Large intestine (tissue), 3 donors: Measurements from ENCODE around the gene CDAN1. TPM values are rescaled to one million over a fixed set of nuclear protein-coding genes. Genes with fewer than 3 reads are reported as not detected.

Experiments
- DNase-seq, 2 donors: peaks; one replicate each; pipeline versions ENCODE4 v3.0.0 to v3.0.0-alpha.2; 2013
- H3K27ac ChIP-seq: one replicate; pipeline ENCODE4 v1.5.1; 2013; ENCODE audit warnings: low read length
- H3K27me3 ChIP-seq: 2 replicates; pipeline ENCODE4 v1.6.1; 2013; ENCODE audit warnings: low read length; ENCODE audit not compliant: control insufficient read depth, insufficient read depth
- H3K36me3 ChIP-seq: 2 replicates; pipeline ENCODE4 v1.6.1; 2013; ENCODE audit warnings: low read length; ENCODE audit not compliant: control insufficient read depth, insufficient read depth
- H3K4me1 ChIP-seq: one replicate; pipeline ENCODE4 v1.6.1; 2013; ENCODE audit warnings: low read length; ENCODE audit not compliant: control insufficient read depth, insufficient read depth
- H3K4me3 ChIP-seq: one replicate; pipeline ENCODE4 v1.5.1; 2013; ENCODE audit warnings: low read length
- H3K9me3 ChIP-seq: one replicate; pipeline ENCODE4 v1.6.1; 2013; ENCODE audit warnings: mild to moderate bottlenecking, low read depth, low read length, moderate library complexity; ENCODE audit not compliant: control insufficient read depth
- WGBS: methylation state at CpG from one replicate; pipeline ENCODE4 v1.1.5; 2013; ENCODE audit warnings: low lambda C conversion rate; ENCODE audit not compliant: insufficient coverage; 5-methylcytosine and 5-hydroxymethylcytosine counted together
- polyA plus RNA-seq: library from polyadenylated mRNA; unstranded; fragments of 120-200 nt; gene quantifications from one replicate; pipeline ENCODE4 v1.2.1, GENCODE V29; 2013

The CDAN1 gene
- polyA plus RNA-seq, 1 donor, result 18.0 TPM

DNA sequence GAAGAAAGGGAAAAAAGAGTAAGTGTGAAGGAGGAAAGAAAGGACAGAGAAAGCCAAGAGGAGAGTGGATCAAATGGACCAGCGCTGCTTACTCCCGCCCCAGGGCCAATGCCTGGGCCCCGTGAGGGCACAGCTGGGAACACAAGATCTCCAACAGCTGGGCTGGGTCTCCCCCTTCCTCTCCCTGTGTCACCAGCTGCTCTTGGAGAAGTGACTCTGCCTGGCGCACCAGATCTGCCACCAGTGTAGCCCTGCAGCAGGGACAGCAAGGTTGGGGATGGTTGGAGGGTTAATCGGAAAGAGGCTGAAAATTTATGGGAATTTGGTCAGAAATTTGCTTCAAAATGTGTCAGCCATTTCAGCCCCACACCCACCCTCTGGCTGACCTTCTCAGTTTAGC lies 8.4 kb downstream of the CDAN1 start:
- Histone ChIP-seq H3K27me3 (no peaks in the 10 kb centered on the region), H3K4me3 (no peak overlapping the region), H3K9me3 (no peaks in the 10 kb centered on the region), H3K36me3 (peaks cover 93% of the 10 kb centered on the region), H3K27ac (no peak overlapping the region), H3K4me1 (no peaks in the 10 kb centered on the region)
- WGBS, result no CpG with 5 or more reads among the region's 5 CpGs
- no peak for DNase-seq

DNA sequence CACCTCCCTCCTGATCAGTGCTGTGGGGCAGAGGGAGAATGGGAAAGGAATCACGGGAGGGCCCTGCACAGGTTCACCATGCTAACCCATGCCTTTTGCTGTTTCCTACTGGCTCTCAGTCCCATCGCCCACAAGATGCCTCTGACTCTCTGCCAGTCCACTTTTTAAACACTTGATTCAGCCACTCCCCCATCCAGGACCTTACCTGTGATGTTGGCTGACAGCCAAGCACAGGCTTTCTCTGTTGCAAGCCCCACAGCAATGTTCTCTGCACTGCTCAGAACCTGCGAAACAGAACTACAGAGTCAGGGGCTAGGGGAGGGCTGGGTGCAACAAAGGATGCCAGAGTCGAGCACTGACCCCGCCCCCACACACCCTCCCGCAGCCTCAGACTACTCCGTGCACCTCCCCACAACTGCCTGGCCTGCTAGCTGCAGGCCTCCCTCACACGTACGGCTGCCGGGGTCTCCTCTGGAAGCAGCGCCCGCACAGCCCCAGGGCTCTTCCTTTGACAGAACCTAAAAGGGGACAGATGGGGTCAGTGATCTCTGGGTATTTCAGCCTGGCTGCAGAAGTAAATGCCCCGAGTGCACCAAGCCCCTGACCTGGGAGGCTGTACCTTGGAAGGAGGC lies 9.1 kb downstream of the CDAN1 start:
- Histone ChIP-seq H3K4me1 (no peaks in the 10 kb centered on the region), H3K36me3 (peaks cover 94% of the 10 kb centered on the region), H3K27me3 (no peaks in the 10 kb centered on the region), H3K9me3 (no peaks in the 10 kb centered on the region), H3K4me3 (no peak overlapping the region), H3K27ac (no peak overlapping the region)
- WGBS, result 100% methylated on average over 1 of the region's 13 CpGs
- no peak for DNase-seq

DNA sequence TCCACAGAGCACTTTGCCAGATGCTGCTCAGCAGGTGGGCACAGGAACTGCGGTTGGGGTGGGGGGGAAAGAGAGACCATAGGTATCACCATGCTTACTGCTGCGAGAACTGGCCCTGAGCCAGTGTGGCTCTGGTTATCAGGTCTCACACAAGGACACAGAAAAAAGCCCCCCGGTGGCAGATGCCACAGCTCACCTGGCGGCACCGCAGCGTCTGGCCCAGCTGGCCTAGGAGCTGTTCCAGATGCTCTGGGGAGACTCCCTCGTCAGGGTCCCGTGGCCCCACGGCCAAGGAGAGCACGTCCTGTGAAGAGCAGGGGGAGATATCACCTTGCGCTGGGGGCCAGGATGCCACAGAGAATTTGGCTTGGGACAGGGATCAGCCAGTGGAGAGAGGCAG lies 10.8 kb downstream of the CDAN1 start:
- no peaks in the 10 kb centered on the region for H3K4me1 ChIP-seq
- H3K9me3 ChIP-seq, result no peaks in the 10 kb centered on the region
- no peaks in the 10 kb centered on the region for H3K27me3 ChIP-seq
- H3K4me3 ChIP-seq, result no peak overlapping the region
- DNase-seq, result no peak
- WGBS, result no CpG with 5 or more reads among the region's 11 CpGs
- H3K36me3 ChIP-seq, result peaks cover 95% of the 10 kb centered on the region
- H3K27ac ChIP-seq, result no peak overlapping the region

DNA sequence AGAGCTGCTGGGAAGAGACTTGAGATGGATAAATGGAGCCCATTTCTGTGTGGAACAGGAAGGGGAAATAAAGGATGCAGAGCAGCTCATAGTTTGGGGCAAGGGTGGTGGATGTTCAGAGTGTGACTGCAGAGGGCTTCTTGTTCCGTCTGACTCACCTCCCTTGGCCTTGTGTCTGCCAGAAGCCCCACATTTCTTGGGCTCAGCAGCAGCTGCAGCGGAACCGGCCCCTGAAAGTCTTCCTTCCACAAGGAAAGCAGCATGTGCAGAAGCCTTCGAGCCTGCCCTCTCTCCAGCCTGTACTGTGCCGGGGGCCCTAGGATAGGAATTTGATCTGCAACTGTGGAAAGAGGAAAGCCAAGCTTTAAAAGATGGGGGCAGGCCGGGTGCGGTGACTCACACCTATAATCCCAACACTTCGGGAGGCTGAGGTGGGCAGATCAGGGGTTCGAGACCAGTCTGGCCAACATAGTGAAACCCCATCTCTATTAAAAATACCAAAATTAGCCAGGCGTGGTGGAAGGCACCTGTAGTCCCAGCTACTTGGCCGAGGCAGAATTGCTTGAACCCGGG lies 11.5 kb downstream of the CDAN1 start:
- Histone ChIP-seq H3K4me1 (no peaks in the 10 kb centered on the region), H3K4me3 (no peak overlapping the region), H3K9me3 (no peaks in the 10 kb centered on the region), H3K27ac (no peak overlapping the region), H3K36me3 (peaks cover 93% of the 10 kb centered on the region), H3K27me3 (no peaks in the 10 kb centered on the region)
- no peak for DNase-seq
- WGBS, result no CpG with 5 or more reads among the region's 12 CpGs

DNA sequence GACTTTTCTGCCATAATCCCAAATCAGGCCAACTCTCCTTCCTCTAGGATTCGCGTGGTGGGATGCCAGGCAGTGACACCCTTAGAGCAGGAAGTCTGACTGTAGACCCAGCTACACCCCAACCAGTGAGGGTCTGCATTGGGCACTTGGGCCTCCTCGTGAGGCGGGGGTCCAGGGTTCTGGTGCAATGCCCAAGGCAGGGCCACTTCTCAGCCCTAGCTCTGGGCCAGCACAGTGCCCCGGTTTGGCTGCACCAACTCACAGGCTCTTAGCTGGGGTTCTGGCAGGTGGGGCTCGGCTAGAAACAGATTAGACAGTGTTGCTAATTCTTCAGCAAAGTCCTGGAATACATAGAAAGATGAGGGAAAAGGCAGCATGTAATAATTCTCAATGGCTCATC lies 12.7 kb downstream of the CDAN1 start:
- no peaks in the 10 kb centered on the region for H3K27me3 ChIP-seq
- H3K4me3 ChIP-seq, result no peak overlapping the region
- peaks cover 91% of the 10 kb centered on the region for H3K36me3 ChIP-seq
- no peaks in the 10 kb centered on the region for H3K4me1 ChIP-seq
- no peaks in the 10 kb centered on the region for H3K9me3 ChIP-seq
- no peak overlapping the region for H3K27ac ChIP-seq
- no peak for DNase-seq
- WGBS, result no CpG with 5 or more reads among the region's 6 CpGs

DNA sequence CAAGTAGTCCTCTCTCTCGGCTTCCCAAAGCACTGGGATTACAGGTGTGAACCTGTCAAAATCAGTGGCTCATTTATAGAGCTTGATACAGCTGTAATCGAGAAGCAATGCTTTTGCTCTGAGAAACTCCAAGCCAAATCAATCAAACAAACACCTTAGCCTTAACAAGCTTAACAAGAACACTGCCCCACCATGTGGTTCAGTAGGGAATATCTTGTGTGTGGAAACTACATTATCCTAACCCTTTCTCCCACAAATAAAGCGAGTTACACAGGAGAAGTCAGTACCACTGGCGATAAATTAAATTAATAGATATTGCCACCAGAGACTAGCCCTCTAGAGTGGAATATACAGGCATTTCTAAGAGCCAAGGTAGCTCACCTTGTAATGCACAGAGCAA lies 13.9 kb downstream of the CDAN1 start:
- DNase-seq, result no peak
- no peaks in the 10 kb centered on the region for H3K27me3 ChIP-seq
- H3K27ac ChIP-seq, result no peak overlapping the region
- H3K9me3 ChIP-seq, result no peaks in the 10 kb centered on the region
- no peaks in the 10 kb centered on the region for H3K4me1 ChIP-seq
- no CpG with 5 or more reads among the region's 4 CpGs for WGBS
- no peak overlapping the region for H3K4me3 ChIP-seq
- H3K36me3 ChIP-seq, result peaks cover 91% of the 10 kb centered on the region

DNA sequence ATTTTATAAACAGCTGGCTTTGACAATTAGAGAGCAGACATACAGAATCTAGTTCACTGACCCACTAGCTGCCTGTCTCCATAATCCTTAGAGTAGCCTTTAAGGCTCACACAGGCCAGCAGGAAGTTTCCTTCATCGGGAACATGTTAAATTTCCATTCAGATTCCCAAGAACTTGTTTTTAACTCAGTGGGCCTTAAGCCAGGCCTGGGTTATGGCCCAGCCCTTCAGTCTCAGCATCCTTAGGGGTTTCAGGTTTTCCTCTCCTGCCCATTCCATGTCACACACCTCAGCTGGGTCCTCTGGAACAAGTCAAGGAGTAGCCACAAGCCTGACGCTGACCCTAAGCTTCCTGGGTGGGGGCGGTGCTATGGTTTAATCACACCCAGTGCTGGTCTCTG lies 15.0 kb downstream of the CDAN1 start:
- no peak for DNase-seq
- Histone ChIP-seq H3K9me3 (no peaks in the 10 kb centered on the region), H3K4me1 (no peaks in the 10 kb centered on the region), H3K27me3 (no peaks in the 10 kb centered on the region), H3K27ac (no peak overlapping the region), H3K36me3 (peaks cover 83% of the 10 kb centered on the region), H3K4me3 (no peak overlapping the region)
- WGBS, result no CpG with 5 or more reads among the region's 3 CpGs

DNA sequence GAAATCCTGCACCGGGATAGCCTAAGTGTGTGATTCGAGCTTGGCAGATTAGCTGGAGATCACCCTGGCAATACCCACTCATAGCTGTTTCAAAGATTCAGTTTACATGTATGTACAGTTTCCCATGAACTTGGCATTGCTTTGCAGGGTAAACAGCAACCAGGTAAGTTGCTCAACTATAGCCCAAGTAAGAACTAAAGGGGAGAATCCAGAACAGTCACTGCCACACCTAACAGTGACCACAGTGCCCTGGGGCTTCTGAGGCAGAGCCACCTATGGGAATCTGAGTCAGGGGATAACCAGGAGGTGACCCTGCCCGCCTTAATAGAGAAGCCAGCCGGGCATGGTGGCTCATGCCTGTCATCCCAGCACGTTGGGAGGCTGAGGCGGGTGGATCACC lies 15.9 kb downstream of the CDAN1 start:
- H3K9me3 ChIP-seq, result no peaks in the 10 kb centered on the region
- H3K4me1 ChIP-seq, result no peaks in the 10 kb centered on the region
- no peaks in the 10 kb centered on the region for H3K27me3 ChIP-seq
- H3K36me3 ChIP-seq, result peaks cover 75% of the 10 kb centered on the region
- H3K4me3 ChIP-seq, result no peak overlapping the region
- no peak overlapping the region for H3K27ac ChIP-seq
- DNase-seq, result no peak
- WGBS, result no CpG with 5 or more reads among the region's 6 CpGs

DNA sequence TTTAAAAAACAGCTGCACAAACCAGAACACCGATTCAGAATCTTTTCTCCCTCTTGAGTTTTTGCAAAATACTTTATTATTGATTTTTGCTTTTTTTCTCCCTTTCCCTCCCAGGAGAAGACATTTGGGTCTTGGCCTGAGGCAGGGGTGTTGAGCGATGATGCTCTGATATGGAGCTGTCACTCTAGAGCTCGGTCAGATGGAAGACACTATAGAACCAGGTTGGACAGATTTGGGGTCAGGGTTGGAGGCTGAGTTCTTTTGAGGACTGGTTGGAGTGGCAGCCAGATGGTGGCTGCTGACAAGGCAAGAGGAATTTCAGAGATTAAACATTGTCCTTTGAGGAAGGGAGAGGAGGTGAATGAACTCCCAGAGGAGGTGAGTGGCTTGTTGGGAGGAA lies 16.9 kb downstream of the CDAN1 start:
- Histone ChIP-seq H3K4me3 (no peak overlapping the region), H3K4me1 (no peaks in the 10 kb centered on the region), H3K27me3 (no peaks in the 10 kb centered on the region), H3K27ac (no peak overlapping the region), H3K36me3 (peaks cover 66% of the 10 kb centered on the region), H3K9me3 (no peaks in the 10 kb centered on the region)
- no peak for DNase-seq
- 86% methylated on average over 1 of the region's 3 CpGs for WGBS

DNA sequence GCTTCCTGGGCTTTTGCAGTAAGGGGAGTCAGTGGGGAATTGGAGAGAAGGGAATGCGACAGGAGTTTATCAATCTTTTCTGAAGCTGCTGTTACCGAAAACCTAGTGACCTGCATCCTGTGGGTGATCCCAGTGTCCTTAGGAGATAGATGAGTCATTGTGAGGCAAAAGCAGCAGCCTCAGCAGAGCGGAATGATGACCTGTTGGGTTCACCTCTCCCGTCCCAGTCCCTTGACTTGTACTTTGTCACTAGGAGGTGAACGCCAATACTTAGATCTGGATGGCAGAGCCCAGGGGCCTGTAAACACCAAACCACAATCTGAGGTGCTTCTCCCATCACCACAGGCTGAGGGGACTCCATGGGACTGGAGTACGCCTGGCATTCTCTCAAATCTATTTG lies 17.9 kb downstream of the CDAN1 start:
- H3K9me3 ChIP-seq, result no peaks in the 10 kb centered on the region
- no peak overlapping the region for H3K4me3 ChIP-seq
- DNase-seq, result no peak
- no peaks in the 10 kb centered on the region for H3K4me1 ChIP-seq
- WGBS, result no CpG with 5 or more reads among the region's 6 CpGs
- no peaks in the 10 kb centered on the region for H3K27me3 ChIP-seq
- H3K36me3 ChIP-seq, result peaks cover 55% of the 10 kb centered on the region
- H3K27ac ChIP-seq, result no peak overlapping the region

DNA sequence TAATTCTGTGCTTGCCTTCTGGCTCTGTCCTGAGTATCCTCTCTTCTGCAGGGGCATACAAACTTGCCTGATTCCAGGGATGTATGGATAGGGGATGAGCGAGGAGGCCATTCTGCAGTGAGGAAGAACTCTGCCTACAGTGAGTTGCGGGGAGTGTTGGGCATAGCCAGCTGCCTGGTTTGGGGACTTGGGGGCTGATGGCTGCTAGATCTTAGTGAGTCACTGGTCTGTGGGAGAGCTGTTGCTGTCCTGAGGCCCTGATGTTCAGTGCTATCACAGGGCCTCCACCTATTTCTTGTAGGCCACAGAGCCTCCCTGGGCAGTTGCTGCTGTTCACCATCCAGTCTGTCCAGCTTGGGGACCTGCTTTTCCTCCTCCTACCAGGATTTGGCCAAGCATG lies 20.3 kb downstream of the CDAN1 start:
- H3K36me3 ChIP-seq, result peaks cover 32% of the 10 kb centered on the region
- no peaks in the 10 kb centered on the region for H3K27me3 ChIP-seq
- no peak overlapping the region for H3K27ac ChIP-seq
- H3K4me3 ChIP-seq, result no peak overlapping the region
- H3K4me1 ChIP-seq, result no peaks in the 10 kb centered on the region
- no peaks in the 10 kb centered on the region for H3K9me3 ChIP-seq
- WGBS, result no CpG with 5 or more reads among the region's 2 CpGs
- DNase-seq, result no peak
